ENCODE results near the gene FXR1. TPM values are rescaled to one million over a fixed set of nuclear protein-coding genes. Genes with fewer than 3 reads are reported as not detected.

FXR1 gene
- total and polyA plus RNA-seq, 2 of the 4 experiments (the other 2 are of a cell fraction), result 110 to 182 TPM

GRCh38 chr3:180910823-180911222 lies 1.6 kb upstream of the FXR1 start:
- H2AFZ ChIP-seq (replicated peaks; ENCODE audit: low read length, poor library complexity), result no peak overlapping the region
- no peak overlapping the region for H2AK5ac ChIP-seq (ENCODE audit: low read depth, low read length)
- BruUV-seq (replicated peaks), result no TSS peak
- H4K20me1 ChIP-seq (ENCODE audit: insufficient read depth, low read length), result peaks cover 21% of the 10 kb centered on the region
- no peaks in the 10 kb centered on the region; a peak in 1 of 4 replicates for H3K79me1 ChIP-seq (ENCODE audit: low read depth in 1 of 2, low read length in 2 of 2)
- no peak overlapping the region for H2AK9ac ChIP-seq (replicated peaks; ENCODE audit: low read depth, low read length, poor library complexity)
- no peak overlapping the region for H3K23ac ChIP-seq (ENCODE audit: low read depth, low read length)
- in situ Hi-C loops (cut with MboI; ENCODE audit: low sequenced_read_pairs), result no loop called here
- no peak overlapping the region for H4K91ac ChIP-seq (ENCODE audit: insufficient read depth, low read depth, low read length)
- H3K56ac ChIP-seq (ENCODE audit: extremely low read depth, insufficient read depth, low read length), result no peak overlapping the region
- no peaks in the 10 kb centered on the region for H3K9me3 ChIP-seq (ENCODE audit: control insufficient read depth, insufficient read depth, low read length)
- intact Hi-C loops (cut with micrococcal nuclease), result no loop called here
- no peak overlapping the region for H3K4me2 ChIP-seq (ENCODE audit: low read depth, low read length)
- ATAC-seq (ENCODE audit: low read depth), result no peak
- no peak overlapping the region for H3K4me3 ChIP-seq (ENCODE audit: insufficient read depth, low read depth, low read length)
- H4K8ac ChIP-seq (ENCODE audit: low read depth in 2 of 2, low read length in 2 of 2), result no peak overlapping the region
- H3K18ac ChIP-seq (ENCODE audit: low read depth, low read length), result no peak overlapping the region
- H3K9ac ChIP-seq (ENCODE audit: low read depth, low read length), result no peak overlapping the region
- no peaks in the 10 kb centered on the region for H3K27me3 ChIP-seq (ENCODE audit: control insufficient read depth, insufficient read depth, low read length)
- DNase-seq, result no peak
- H2BK5ac ChIP-seq (ENCODE audit: low read depth, low read length, poor library complexity, severe bottlenecking), result no peak overlapping the region
- no peak overlapping the region for H2BK15ac ChIP-seq (ENCODE audit: low read depth, low read length)
- H3K4me1 ChIP-seq (ENCODE audit: control insufficient read depth, insufficient read depth, low read length), result no peaks in the 10 kb centered on the region
- H3K9me1 ChIP-seq (ENCODE audit: insufficient read depth, low read length), result no peaks in the 10 kb centered on the region
- ChIA-PET POLR2A (ENCODE audit: unreplicated experiment) (no interaction called here), CTCF (interaction anchor here (0.6 kb wide), 1 partner anchor 1997 kb away, joined by 6 read pairs; no protein-coding TSS in a partner anchor)
- dilution Hi-C loops (cut with HindIII; ENCODE audit: low sequenced_read_pairs, unreplicated experiment), result no loop called here
- TF ChIP-seq RCOR1 (IDR thresholded peaks at IDR 0.05; ENCODE audit: insufficient replicate concordance, low read length) (no peak), MAFK (IDR thresholded peaks at IDR 0.05; ENCODE audit: low read depth, low read length) (no peak), NFE2L2 (IDR thresholded peaks at IDR 0.05; ENCODE audit: low read depth, low read length) (no peak)
- no peak overlapping the region for H3K27ac ChIP-seq (ENCODE audit: insufficient read depth, low read length)
- WGBS, 2 experiments (ENCODE audit: extremely low coverage in 2 of 2, insufficient read length in 1 of 2), result no CpG with 5 or more reads among the region's 4 CpGs
- no peak overlapping the region for H4K5ac ChIP-seq (ENCODE audit: low read depth, low read length)
- no peak overlapping the region for H2BK20ac ChIP-seq (ENCODE audit: low read depth, low read length)
- no peak overlapping the region for H2BK120ac ChIP-seq (ENCODE audit: low read depth, low read length)
- no peak overlapping the region for H3K4ac ChIP-seq (ENCODE audit: low read depth, low read length)
- H3K36me3 ChIP-seq (ENCODE audit: control insufficient read depth, insufficient read depth, low read length), result no peaks in the 10 kb centered on the region
- H3K14ac ChIP-seq (replicated peaks; ENCODE audit: low read depth, low read length), result no peak overlapping the region
